GM12878 (cell line): ENCODE measurements around the gene SLC35F3. TPM values are rescaled to one million over a fixed set of nuclear protein-coding genes. Genes with fewer than 3 reads are reported as not detected.

ENCODE experiments used
- ATAC-seq: fragments of 200-7000 bp; cut with Tn5 transposase; 3 replicates; pipeline ENCODE4 v1.9.1; 2020; ENCODE audit warnings: mild to moderate bottlenecking, moderate library complexity
- BruUV-seq: library from RNA; stranded (reverse); fragments of 400-500 nt; replicated peaks from 2 replicates; lab custom pipeline; 2021; lab: Mats Ljungman, UMichigan
- CTCF ChIA-PET: fragments of 300-600 bp; sonication (Branson Sonifier 250); formaldehyde crosslinking; extraction: SDS; loops from one replicate; lab custom pipeline; 2021; ENCODE audit warnings: inconsistent platforms; lab: Yijun Ruan, JAX
- POLR2A ChIA-PET: fragments of 350-600 bp; formaldehyde crosslinking; extraction: SDS; loops from one replicate; lab custom pipeline; 2021; ENCODE audit warnings: inconsistent platforms; lab: Charles Lee
- RAD21 ChIA-PET: fragments of 300-600 bp; sonication (Branson Sonifier 250); formaldehyde crosslinking; loops from one replicate; lab custom pipeline; 2023; ENCODE audit warnings: antibody characterized with exemption; ENCODE audit not compliant: unreplicated experiment; lab: Charles Lee
- SMC1A ChIA-PET: fragments of 300-600 bp; sonication (Branson Sonifier 250); formaldehyde crosslinking; loops from one replicate; lab custom pipeline; 2023; ENCODE audit not compliant: unreplicated experiment, uncharacterized antibody; lab: Charles Lee
- DNase-seq: peaks from one replicate; pipeline ENCODE4 v3.0.0-alpha.2; 2011; ENCODE audit warnings: low read depth, low spot score
- FAIRE-seq: peaks from 3 replicates; lab custom pipeline; 2011; peaks lifted over from hg19 to GRCh38; lab: Jason Lieb, UNC
- H2AFZ ChIP-seq: 2 replicates; pipeline ENCODE4 v1.6.0; 2011; ENCODE audit warnings: low read depth, low read length, control low read depth; ENCODE audit not compliant: control insufficient read depth
- H3K27ac ChIP-seq: 2 replicates; pipeline ENCODE4 v1.5.1; 2011; ENCODE audit warnings: control low read depth; ENCODE audit not compliant: control insufficient read depth, insufficient read depth
- H3K27me3 ChIP-seq, 2 experiments: replicated peaks in 1 of 2; 2 replicates each; pipeline versions ENCODE4 v1.6.0 to v1.6.1; 2011; ENCODE audit warnings: low read length in 1 of 2; ENCODE audit not compliant: control insufficient read depth in 2 of 2, insufficient read depth in 2 of 2
- H3K36me3 ChIP-seq, 2 experiments: 2 replicates each; pipeline ENCODE4 v1.5.1; 2011; ENCODE audit warnings: low read length in 1 of 2; ENCODE audit not compliant: control insufficient read depth in 2 of 2, insufficient read depth in 2 of 2
- H3K4me1 ChIP-seq: 2 replicates; pipeline ENCODE4 v1.6.1; 2011; ENCODE audit warnings: mild to moderate bottlenecking, low read length, moderate library complexity, mixed read lengths; ENCODE audit not compliant: control insufficient read depth, insufficient read depth
- H3K4me2 ChIP-seq: 2 replicates; pipeline ENCODE4 v1.6.0; 2011; ENCODE audit warnings: control low read depth; ENCODE audit not compliant: control insufficient read depth, insufficient read depth
- H3K4me3 ChIP-seq: fragments of 200-600 bp; sonication (generic); 2 replicates; pipeline ENCODE4 v1.5.1; 2016
- H3K79me2 ChIP-seq: 2 replicates; pipeline ENCODE4 v1.6.0; 2011; ENCODE audit warnings: low read length; ENCODE audit not compliant: control insufficient read depth, insufficient read depth
- H3K9ac ChIP-seq: 2 replicates; pipeline ENCODE4 v1.8.0; 2011; ENCODE audit warnings: low read length, control low read depth, mixed read lengths; ENCODE audit not compliant: control insufficient read depth, insufficient read depth
- H3K9me3 ChIP-seq: replicated peaks from 3 replicates; pipeline ENCODE4 v1.5.1; 2011; ENCODE audit warnings: mild to moderate bottlenecking, low read length; ENCODE audit not compliant: control insufficient read depth, insufficient read depth
- H4K20me1 ChIP-seq: 2 replicates; pipeline ENCODE4 v1.6.0; 2011; ENCODE audit not compliant: control insufficient read depth, insufficient read depth
- ATF2 ChIP-seq: IDR thresholded peaks from 2 replicates; pipeline ENCODE4 v1.6.1; 2012; ENCODE audit warnings: low read length, inconsistent platforms
- BACH1 ChIP-seq: fragments of 450-650 bp; IDR thresholded peaks from 2 replicates; pipeline ENCODE4 v1.6.1; 2017; ENCODE audit warnings: mild to moderate bottlenecking, borderline replicate concordance
- BCL3 ChIP-seq: IDR thresholded peaks from 2 replicates; pipeline ENCODE4 v1.6.1; 2011; ENCODE audit warnings: borderline replicate concordance, low read depth, mild to moderate bottlenecking, moderate library complexity, low read length; ENCODE audit not compliant: insufficient read depth, poor library complexity, severe bottlenecking
- BMI1 ChIP-seq: fragments of 450-650 bp; IDR thresholded peaks from 2 replicates; pipeline ENCODE4 v1.6.1; 2016; ENCODE audit warnings: mild to moderate bottlenecking, moderate library complexity, borderline replicate concordance
- CBX5 ChIP-seq: sonication (generic); IDR thresholded peaks from 2 replicates; pipeline ENCODE4 v1.6.1; 2016; ENCODE audit warnings: low read depth, moderate library complexity, mild to moderate bottlenecking, inconsistent platforms
- EED ChIP-seq: sonication (generic); IDR thresholded peaks from 2 replicates; pipeline ENCODE4 v1.6.1; 2016; ENCODE audit warnings: antibody characterized with exemption, low read depth
- EGR1 ChIP-seq, 2 experiments: IDR thresholded peaks; 1 replicate in 1 of 2; 2 replicates in 1 of 2; pipeline ENCODE4 v1.6.1; 2011 to 2012; ENCODE audit warnings: low read depth in 2 of 2, low read length in 2 of 2, borderline replicate concordance in 1 of 2, mild to moderate bottlenecking in 1 of 2, moderate library complexity in 1 of 2
- EZH2 ChIP-seq: IDR thresholded peaks from 2 replicates; pipeline ENCODE4 v1.6.1; 2012; ENCODE audit warnings: low read depth, mild to moderate bottlenecking, control low read depth, inconsistent platforms, low read length, borderline replicate concordance; ENCODE audit not compliant: control insufficient read depth
- MYB ChIP-seq: fragments of 150-350 bp; IDR thresholded peaks from 2 replicates; pipeline ENCODE4 v1.6.1; 2014; ENCODE audit warnings: mild to moderate bottlenecking, low read depth, low read length, borderline replicate concordance
- NBN ChIP-seq: fragments of 450-650 bp; IDR thresholded peaks from 2 replicates; pipeline ENCODE4 v1.6.1; 2016
- NR2F1 ChIP-seq: fragments of 450-650 bp; conservative IDR thresholded peaks from 2 replicates; pipeline ENCODE4 v1.6.1; 2017; ENCODE audit warnings: mild to moderate bottlenecking
- RCOR1 ChIP-seq: conservative IDR thresholded peaks from 2 replicates; pipeline ENCODE4 v1.6.1; 2012; ENCODE audit warnings: low read depth, low read length, improper control_type of control experiment
- SRF ChIP-seq, 2 experiments: IDR thresholded peaks; 2 replicates each; pipeline ENCODE4 v1.6.1; 2011; ENCODE audit warnings: low read depth in 2 of 2, low read length in 2 of 2, mild to moderate bottlenecking in 1 of 2, moderate library complexity in 1 of 2
- YBX1 ChIP-seq: fragments of 450-650 bp; IDR thresholded peaks from 2 replicates; pipeline ENCODE4 v1.6.1; 2016; ENCODE audit warnings: antibody characterized with exemption
- YY1 ChIP-seq: IDR thresholded peaks from 2 replicates; pipeline ENCODE4 v1.6.1; 2011; ENCODE audit warnings: low read depth, mild to moderate bottlenecking, low read length
- ZNF24 ChIP-seq: fragments of 450-650 bp; IDR thresholded peaks from 2 replicates; pipeline ENCODE4 v1.6.1; 2017; ENCODE audit warnings: antibody characterized with exemption, mild to moderate bottlenecking
- WGBS: methylation state at CpG from one replicate; pipeline ENCODE4 v1.1.6; 2016; ENCODE audit warnings: low lambda C conversion rate; ENCODE audit not compliant: insufficient replicate concordance, insufficient coverage; ENCODE audit errors: missing lambda C conversion rate; 5-methylcytosine and 5-hydroxymethylcytosine counted together
- in situ Hi-C: fragments of 300-500 bp; cut with MboI; formaldehyde crosslinking; loops from 9 replicates; pipeline ENCODE4 v1.14.3; 2018; ENCODE audit warnings: mixed read lengths
- intact Hi-C: fragments of 100-400 bp; cut with micrococcal nuclease; formaldehyde crosslinking; loops from one replicate; pipeline ENCODE4 v1.14.2; 2022; ENCODE audit not compliant: unreplicated experiment
- polyA plus RNA-seq, 11 experiments: library from polyadenylated mRNA; depleted of rRNA in 4 of 11; unstranded in 6 of 11; stranded (reverse) in 5 of 11; fragments of >200 nt; fragmentation: Nextera tagmentation in 4 of 11; fragmentation: Illumina TruSeq in 1 of 11; extraction: Ambion mirVana in 4 of 11; extraction: Trizol in 1 of 11; gene quantifications; 1 replicate in 1 of 11; 2 replicates in 10 of 11; pipeline versions ENCODE4 v1.2.1 to v1.2.3, GENCODE V29; 2011 to 2016; ENCODE audit warnings: inconsistent platforms in 2 of 11, missing spikeins in 2 of 11, low read depth in 1 of 11
- total RNA-seq, 4 experiments: library from RNA; depleted of rRNA in 3 of 4; stranded (reverse); fragments of >200 nt in 3 of 4; fragmentation: Illumina TruSeq in 1 of 4; extraction: Trizol in 1 of 4; gene quantifications; 2 replicates each; pipeline versions ENCODE4 v1.2.1 to v1.2.3, GENCODE V29; 2013 to 2021

Gene SLC35F3
- total and polyA plus RNA-seq, 10 of the 15 experiments (the other 5 are each of a cell fraction or from before 2014, with no cell fraction given) = 1.0 to 8.6 (median 5.7) TPM

- intact Hi-C loops = no loop called here
- Histone ChIP-seq H3K9me3 (no peaks in the 10 kb centered on the region), H3K79me2 (no peaks in the 10 kb centered on the region), H3K27ac (no peak overlapping the region), H3K9ac (no peak overlapping the region), H4K20me1 (no peaks in the 10 kb centered on the region), H3K27me3 (no peaks in the 10 kb centered on the region), H3K4me1 (no peaks in the 10 kb centered on the region), H3K36me3 (no peaks in the 10 kb centered on the region), H2AFZ (no peak overlapping the region), H3K4me2 (no peak overlapping the region), H3K4me3 (no peak overlapping the region)
- ChIA-PET RAD21 (no interaction called here), POLR2A (no interaction called here), CTCF (interaction anchor here (1.0 kb wide), 1 partner anchor 28 kb away, joined by 4 read pairs; no protein-coding TSS in a partner anchor), SMC1A (no interaction called here)
- DNase-seq = no peak
- BruUV-seq = no TSS peak
- ATAC-seq = no peak
- WGBS = 0% methylated on average over 1 of the region's 1 CpG
- no peak for FAIRE-seq
- in situ Hi-C loops = no loop called here
- TF ChIP-seq NR2F1 = no peak
Observed at GRCh38 chr1:234007684-234008083, 103.2 kb downstream of the SLC35F3 start.

- ChIA-PET RAD21 (no interaction called here), SMC1A (no interaction called here), CTCF (no interaction called here)
- FAIRE-seq = no peak
- DNase-seq = no peak
- ATAC-seq = no peak
- intact Hi-C loops = no loop called here
- H3K4me1 ChIP-seq = no peaks in the 10 kb centered on the region
- H3K27me3 ChIP-seq = no peaks in the 10 kb centered on the region
- H3K9me3 ChIP-seq = no peaks in the 10 kb centered on the region
- H3K4me2 ChIP-seq = no peak overlapping the region
- no peak overlapping the region for H3K9ac ChIP-seq
- H2AFZ ChIP-seq = no peak overlapping the region
- no peak overlapping the region for H3K27ac ChIP-seq
- no peaks in the 10 kb centered on the region for H3K79me2 ChIP-seq
- H3K36me3 ChIP-seq = no peaks in the 10 kb centered on the region
- H4K20me1 ChIP-seq = no peaks in the 10 kb centered on the region
- no TSS peak for BruUV-seq
- no peak for TF ChIP-seq YY1
- TF ChIP-seq CBX5 = no peak
- no peak for TF ChIP-seq EGR1 (IDR thresholded peaks at IDR 0.05; ENCODE audit: borderline replicate concordance in 1 of 2, low read depth in 2 of 2, low read length in 2 of 2)
- TF ChIP-seq YBX1 = no peak
- no peak for TF ChIP-seq BACH1
- no peak for TF ChIP-seq BCL3
- TF ChIP-seq SRF (IDR thresholded peaks at IDR 0.05; ENCODE audit: low read depth in 2 of 2, low read length in 2 of 2) = no peak
- no peak for TF ChIP-seq ATF2
- no peak for TF ChIP-seq EZH2
- no peak for TF ChIP-seq EED
- TF ChIP-seq BMI1 = no peak
- no peak for TF ChIP-seq MYB
- TF ChIP-seq NBN = no peak
- TF ChIP-seq ZNF24 = no peak
- no peak for TF ChIP-seq RCOR1
- TF ChIP-seq, all 136 proteins: peak for 0
- no peak overlapping the region for H3K4me3 ChIP-seq
- in situ Hi-C loops = no loop called here
- POLR2A ChIA-PET = no interaction called here
Observed at GRCh38 chr1:234008591-234008990, 104.1 kb downstream of the SLC35F3 start.
